H9 (cell line): ENCODE results near the gene EPHB2. TPM values are rescaled to one million over a fixed set of nuclear protein-coding genes. Genes with fewer than 3 reads are reported as not detected.

Source experiments
- DNase-seq: peaks from one replicate; pipeline ENCODE4 v3.0.0-alpha.2; 2017
- H2AFZ ChIP-seq: one replicate; pipeline ENCODE4 v1.6.1; 2013; ENCODE audit warnings: mild to moderate bottlenecking, low read length, control low read depth, moderate library complexity
- H2AK5ac ChIP-seq: 2 replicates; pipeline ENCODE4 v1.6.1; 2013; ENCODE audit warnings: low read length, control low read depth, mixed read lengths; ENCODE audit not compliant: insufficient read length
- H2BK120ac ChIP-seq: one replicate; pipeline ENCODE4 v1.6.1; 2013; ENCODE audit warnings: low read depth, mild to moderate bottlenecking, low read length, control low read depth, inconsistent platforms; ENCODE audit not compliant: poor library complexity, severe bottlenecking
- H2BK12ac ChIP-seq: 2 replicates; pipeline ENCODE4 v1.6.1; 2013; ENCODE audit warnings: low read length, control low read depth, mixed read lengths, low read depth; ENCODE audit not compliant: insufficient read length
- H2BK15ac ChIP-seq: 2 replicates; pipeline ENCODE4 v1.6.1; 2013; ENCODE audit warnings: low read depth, low read length, control low read depth
- H2BK20ac ChIP-seq: one replicate; pipeline ENCODE4 v1.6.1; 2013; ENCODE audit warnings: low read depth, mild to moderate bottlenecking, low read length, control low read depth, inconsistent platforms; ENCODE audit not compliant: poor library complexity, severe bottlenecking
- H2BK5ac ChIP-seq: 2 replicates; pipeline ENCODE4 v1.6.1; 2013; ENCODE audit warnings: low read length, control low read depth, mixed read lengths; ENCODE audit not compliant: insufficient read length
- H3K14ac ChIP-seq: 2 replicates; pipeline ENCODE4 v1.6.1; 2013; ENCODE audit warnings: low read length, control low read depth; ENCODE audit not compliant: insufficient read depth
- H3K18ac ChIP-seq: 2 replicates; pipeline ENCODE4 v1.6.1; 2013; ENCODE audit warnings: low read depth, mild to moderate bottlenecking, mixed read lengths, low read length, control low read depth; ENCODE audit not compliant: insufficient read length
- H3K23ac ChIP-seq: 2 replicates; pipeline ENCODE4 v1.6.1; 2013; ENCODE audit warnings: low read length, control low read depth, mixed read lengths, low read depth; ENCODE audit not compliant: insufficient read length
- H3K23me2 ChIP-seq: 2 replicates; pipeline ENCODE4 v1.6.1; 2013; ENCODE audit warnings: low read depth, mild to moderate bottlenecking, mixed read lengths, low read length, control low read depth; ENCODE audit not compliant: insufficient read length, poor library complexity, severe bottlenecking
- H3K27ac ChIP-seq: 2 replicates; pipeline ENCODE4 v1.5.1; 2013; ENCODE audit warnings: low read length, control low read depth, mixed read lengths, low read depth; ENCODE audit not compliant: insufficient read length
- H3K27me3 ChIP-seq: 2 replicates; pipeline ENCODE4 v1.6.1; 2013; ENCODE audit warnings: low read length, control low read depth, inconsistent platforms; ENCODE audit not compliant: insufficient read depth
- H3K4ac ChIP-seq: 2 replicates; pipeline ENCODE4 v1.6.1; 2013; ENCODE audit warnings: low read depth, mild to moderate bottlenecking, control low read depth, inconsistent platforms, low read length, moderate library complexity
- H3K4me1 ChIP-seq: 2 replicates; pipeline ENCODE4 v1.6.1; 2013; ENCODE audit warnings: low read length, control low read depth, inconsistent platforms; ENCODE audit not compliant: insufficient read depth
- H3K4me2 ChIP-seq: 2 replicates; pipeline ENCODE4 v1.6.1; 2013; ENCODE audit warnings: low read length, control low read depth, mixed read lengths; ENCODE audit not compliant: insufficient read length, insufficient read depth
- H3K56ac ChIP-seq: 2 replicates; pipeline ENCODE4 v1.6.1; 2013; ENCODE audit warnings: low read depth, mild to moderate bottlenecking, mixed read lengths, low read length, control low read depth; ENCODE audit not compliant: insufficient read length
- H3K79me1 ChIP-seq: 2 replicates; pipeline ENCODE4 v1.6.1; 2013; ENCODE audit warnings: low read depth, mild to moderate bottlenecking, moderate library complexity, low read length, control low read depth, inconsistent platforms; ENCODE audit not compliant: insufficient read depth, poor library complexity, severe bottlenecking
- H3K79me2 ChIP-seq: 2 replicates; pipeline ENCODE4 v1.6.1; 2013; ENCODE audit warnings: low read length, control low read depth, inconsistent platforms; ENCODE audit not compliant: insufficient read depth
- H3K9ac ChIP-seq: 2 replicates; pipeline ENCODE4 v1.6.1; 2013; ENCODE audit warnings: low read length, control low read depth, mixed read lengths; ENCODE audit not compliant: insufficient read length; ENCODE audit errors: extremely low read depth
- H3K9me3 ChIP-seq: one replicate; pipeline ENCODE4 v1.6.1; 2013; ENCODE audit warnings: low read depth, low read length, inconsistent platforms; ENCODE audit not compliant: control insufficient read depth
- H3T11ph ChIP-seq: one replicate; pipeline ENCODE4 v1.6.1; 2013; ENCODE audit warnings: mild to moderate bottlenecking, low read length, control low read depth, inconsistent platforms
- H4K20me1 ChIP-seq: one replicate; pipeline ENCODE4 v1.6.1; 2013; ENCODE audit not compliant: control insufficient read depth, insufficient read length, insufficient read depth
- H4K5ac ChIP-seq: 2 replicates; pipeline ENCODE4 v1.6.1; 2013; ENCODE audit warnings: low read depth, mild to moderate bottlenecking, mixed read lengths, low read length, control low read depth; ENCODE audit not compliant: insufficient read length
- H4K8ac ChIP-seq: replicated peaks from 2 replicates; pipeline ENCODE4 v1.6.1; 2013; ENCODE audit warnings: low read length, control low read depth, mixed read lengths, low read depth; ENCODE audit not compliant: insufficient read length
- H4K91ac ChIP-seq: 2 replicates; pipeline ENCODE4 v1.6.1; 2013; ENCODE audit warnings: low read depth, mild to moderate bottlenecking, moderate library complexity, mixed read lengths, low read length, control low read depth; ENCODE audit not compliant: insufficient read length
- H3K27ac Mint-ChIP-seq, 3 experiments: 2 replicates in 2 of 3; 3 replicates in 1 of 3; pipeline ENCODE4 v1.8.0; 2020 to 2021; ENCODE audit warnings: mixed read lengths in 3 of 3, mild to moderate bottlenecking in 1 of 3, moderate library complexity in 1 of 3
- H3K27me3 Mint-ChIP-seq: 2 replicates; pipeline ENCODE4 v1.8.0; 2021; ENCODE audit warnings: low read depth, mild to moderate bottlenecking, moderate library complexity, mixed read lengths
- H3K36me3 Mint-ChIP-seq, 3 experiments: 2 replicates in 2 of 3; 3 replicates in 1 of 3; pipeline ENCODE4 v1.8.0; 2020 to 2021; ENCODE audit warnings: low read depth in 3 of 3, mixed read lengths in 3 of 3; ENCODE audit not compliant: insufficient read depth in 1 of 3
- H3K4me1 Mint-ChIP-seq, 2 experiments: 2 replicates each; pipeline ENCODE4 v1.8.0; 2020; ENCODE audit warnings: mixed read lengths in 2 of 2
- H3K4me3 Mint-ChIP-seq, 2 experiments: 2 replicates in 1 of 2; 3 replicates in 1 of 2; pipeline ENCODE4 v1.8.0; 2020 to 2021; ENCODE audit warnings: mild to moderate bottlenecking in 2 of 2, mixed read lengths in 2 of 2, moderate library complexity in 1 of 2
- H3K9me3 Mint-ChIP-seq, 2 experiments: 2 replicates in 1 of 2; 3 replicates in 1 of 2; pipeline ENCODE4 v1.8.0; 2020; ENCODE audit warnings: mild to moderate bottlenecking in 2 of 2, mixed read lengths in 2 of 2, moderate library complexity in 1 of 2
- WGBS: extraction: QIAGEN DNeasy Blood & Tissue Kit; methylation state at CpG from one replicate; pipeline ENCODE4 v1.1.7; 2013; ENCODE audit warnings: missing lambda C conversion rate, low lambda C conversion rate, mixed read lengths; ENCODE audit not compliant: insufficient read length; ENCODE audit errors: extremely low coverage; 5-methylcytosine and 5-hydroxymethylcytosine counted together
- total RNA-seq: library from RNA; stranded (reverse); gene quantifications from 2 replicates; pipeline ENCODE4 v1.2.1, GENCODE V29; 2021
- TF ChIP-seq, protein P1 (sequence below): fragments of 200-600 bp; sonication (generic); conservative IDR thresholded peaks from 3 replicates; pipeline ENCODE4 v1.8.0; 2021; ENCODE audit warnings: antibody characterized with exemption, mild to moderate bottlenecking

The EPHB2 gene
- total RNA-seq, 1 experiment from 2014 or later: 9.5 TPM

DNA sequence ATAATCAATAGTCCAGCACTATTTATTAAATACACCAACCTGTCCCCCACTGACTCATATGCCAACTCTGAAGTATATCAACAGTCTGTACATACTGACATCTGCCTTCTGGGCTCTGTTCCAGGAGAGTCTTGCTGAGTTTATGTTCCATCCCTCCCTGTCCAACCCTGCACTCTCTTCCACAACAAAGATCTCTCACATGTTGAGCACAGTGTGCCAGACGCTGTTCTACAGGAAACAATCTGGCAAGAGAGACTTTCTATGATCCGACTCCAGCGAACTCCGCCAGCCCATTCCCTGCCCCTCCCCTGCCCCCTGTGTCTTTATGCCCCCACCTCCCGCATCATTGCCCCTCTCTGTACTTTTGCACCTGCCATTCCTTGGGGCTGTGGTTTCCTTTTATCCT is 258.7 kb downstream of the EPHB2 start:
- Histone ChIP-seq H3K79me2 (no peaks in the 10 kb centered on the region), H3K14ac (no peak overlapping the region), H2AFZ (no peak overlapping the region), H2BK15ac (no peak overlapping the region), H3T11ph (no peak overlapping the region), H3K79me1 (no peaks in the 10 kb centered on the region), H4K5ac (no peak overlapping the region), H3K4me1 (no peaks in the 10 kb centered on the region; the same call in 1 of the 2 replicates), H4K91ac (no peak overlapping the region), H2AK5ac (no peak overlapping the region), H3K9ac (no peak overlapping the region), H2BK5ac (no peak overlapping the region), H2BK20ac (no peak overlapping the region), H2BK12ac (no peak overlapping the region), H3K9me3 (no peaks in the 10 kb centered on the region), H3K27ac (no peak overlapping the region), H2BK120ac (no peak overlapping the region), H4K20me1 (no peaks in the 10 kb centered on the region), H3K23ac (no peak overlapping the region), H4K8ac (no peak overlapping the region), H3K4me2 (no peak overlapping the region), H3K56ac (no peak overlapping the region), H3K18ac (no peak overlapping the region), H3K4ac (no peak overlapping the region), H3K23me2 (no peaks in the 10 kb centered on the region), H3K27me3 (no peaks in the 10 kb centered on the region; the same call in 1 of the 2 replicates)
- no CpG with 5 or more reads among the region's 5 CpGs for WGBS
- Mint-ChIP-seq H3K9me3 (peaks cover 4 to 5% of the 10 kb centered on the region in 2 experiments; a peak in 3 of 5 replicates), H3K27ac (no peak overlapping the region), H3K4me3 (no peak overlapping the region), H3K36me3 (no peaks in the 10 kb centered on the region; a peak in 2 of 7 replicates), H3K4me1 (peaks cover 6 to 21% of the 10 kb centered on the region in 2 experiments), H3K27me3 (peaks cover 33% of the 10 kb centered on the region)
- TF ChIP-seq, protein P1, sequence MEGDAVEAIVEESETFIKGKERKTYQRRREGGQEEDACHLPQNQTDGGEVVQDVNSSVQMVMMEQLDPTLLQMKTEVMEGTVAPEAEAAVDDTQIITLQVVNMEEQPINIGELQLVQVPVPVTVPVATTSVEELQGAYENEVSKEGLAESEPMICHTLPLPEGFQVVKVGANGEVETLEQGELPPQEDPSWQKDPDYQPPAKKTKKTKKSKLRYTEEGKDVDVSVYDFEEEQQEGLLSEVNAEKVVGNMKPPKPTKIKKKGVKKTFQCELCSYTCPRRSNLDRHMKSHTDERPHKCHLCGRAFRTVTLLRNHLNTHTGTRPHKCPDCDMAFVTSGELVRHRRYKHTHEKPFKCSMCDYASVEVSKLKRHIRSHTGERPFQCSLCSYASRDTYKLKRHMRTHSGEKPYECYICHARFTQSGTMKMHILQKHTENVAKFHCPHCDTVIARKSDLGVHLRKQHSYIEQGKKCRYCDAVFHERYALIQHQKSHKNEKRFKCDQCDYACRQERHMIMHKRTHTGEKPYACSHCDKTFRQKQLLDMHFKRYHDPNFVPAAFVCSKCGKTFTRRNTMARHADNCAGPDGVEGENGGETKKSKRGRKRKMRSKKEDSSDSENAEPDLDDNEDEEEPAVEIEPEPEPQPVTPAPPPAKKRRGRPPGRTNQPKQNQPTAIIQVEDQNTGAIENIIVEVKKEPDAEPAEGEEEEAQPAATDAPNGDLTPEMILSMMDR: no peak
- DNase-seq: no peak
